KOPT-K1 (cell line): Measurements from ENCODE around the gene PHLPP1.

Experiments
- H3K27ac ChIP-seq: fragments of 200-600 bp; sonication (generic); 2 replicates; pipeline ENCODE4 v1.5.1; 2016; ENCODE audit warnings: antibody characterized with exemption, mild to moderate bottlenecking, low read depth, low read length; ENCODE audit not compliant: poor library complexity, severe bottlenecking
- H3K36me3 ChIP-seq: fragments of 200-600 bp; sonication (generic); 2 replicates; pipeline ENCODE4 v1.5.1; 2017; ENCODE audit warnings: antibody characterized with exemption, mild to moderate bottlenecking, low read length, moderate library complexity; ENCODE audit not compliant: insufficient read depth
- H3K9me3 ChIP-seq: fragments of 200-600 bp; sonication (generic); 2 replicates; pipeline ENCODE4 v1.5.1; 2017; ENCODE audit warnings: antibody characterized with exemption, low read length, mild to moderate bottlenecking; ENCODE audit not compliant: insufficient read depth, poor library complexity, severe bottlenecking

The PHLPP1 gene

GRCh38 chr18:62991389-62991788 is 276.0 kb downstream of the PHLPP1 start:
- H3K27ac ChIP-seq, result no peak overlapping the region

DNA sequence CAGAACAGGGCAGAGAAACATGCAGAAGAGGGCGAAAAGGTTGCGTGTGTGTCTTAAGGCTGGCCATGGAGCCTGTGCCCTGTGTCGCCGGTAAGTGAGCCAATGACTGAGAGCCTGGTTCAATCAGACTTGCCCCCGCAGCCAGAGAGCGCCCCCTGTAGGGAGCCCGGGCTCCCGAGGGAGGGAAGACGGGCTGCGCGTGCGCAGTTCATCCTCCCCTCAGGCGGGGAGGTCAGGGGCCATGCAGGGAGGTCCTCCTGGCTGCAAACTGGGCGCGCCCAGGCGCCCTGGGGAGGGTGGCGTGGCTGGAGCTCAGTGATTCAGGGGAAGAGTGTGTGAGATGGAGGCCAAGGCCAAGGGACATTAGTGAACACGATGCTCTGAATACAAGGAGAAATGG is 276.6 kb downstream of the PHLPP1 start:
- no peaks in the 10 kb centered on the region for H3K36me3 ChIP-seq
- H3K9me3 ChIP-seq, result no peaks in the 10 kb centered on the region
- no peak overlapping the region for H3K27ac ChIP-seq

More at GRCh38 chr18:62991389-62991788, 276.0 kb downstream of the PHLPP1 start:
- Histone ChIP-seq H3K9me3 (no peaks in the 10 kb centered on the region), H3K36me3 (no peaks in the 10 kb centered on the region)

DNA sequence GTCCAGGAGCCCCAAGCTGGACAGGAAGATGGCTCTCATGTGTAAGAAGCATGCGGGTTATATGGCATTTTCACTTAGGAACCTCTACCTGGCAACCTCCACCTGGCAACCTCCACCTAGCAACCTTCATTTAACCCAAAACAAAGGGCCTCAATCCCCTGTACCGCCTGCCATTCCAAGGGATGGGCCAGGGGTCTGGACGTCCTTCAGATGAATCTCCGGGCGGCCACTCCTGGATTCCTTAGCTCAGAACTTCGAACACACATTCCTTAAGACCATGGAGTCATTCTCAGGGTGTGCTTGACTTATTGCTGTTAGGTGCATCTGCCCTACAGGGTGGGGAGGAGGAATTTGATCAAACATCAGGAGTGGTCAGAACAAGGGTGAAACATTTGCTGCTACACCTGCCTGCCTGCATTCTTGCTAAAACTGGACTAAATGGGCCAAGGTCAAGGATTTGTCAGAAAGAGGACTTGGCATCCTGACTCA is 277.6 kb downstream of the PHLPP1 start:
- no peaks in the 10 kb centered on the region for H3K9me3 ChIP-seq
- H3K36me3 ChIP-seq, result no peaks in the 10 kb centered on the region
- no peak overlapping the region for H3K27ac ChIP-seq

- no peak overlapping the region for H3K27ac ChIP-seq
- H3K36me3 ChIP-seq, result no peaks in the 10 kb centered on the region
- H3K9me3 ChIP-seq, result no peaks in the 10 kb centered on the region
Observed at GRCh38 chr18:62996566-62996965, 281.2 kb downstream of the PHLPP1 start.

GRCh38 chr18:62997076-62997475 is 281.7 kb downstream of the PHLPP1 start:
- Histone ChIP-seq H3K27ac (no peak overlapping the region), H3K36me3 (no peaks in the 10 kb centered on the region), H3K9me3 (no peaks in the 10 kb centered on the region)

- Histone ChIP-seq H3K9me3 (no peaks in the 10 kb centered on the region), H3K36me3 (no peaks in the 10 kb centered on the region), H3K27ac (no peak overlapping the region)
Observed at GRCh38 chr18:62998443-62998842, 283.1 kb downstream of the PHLPP1 start.

DNA sequence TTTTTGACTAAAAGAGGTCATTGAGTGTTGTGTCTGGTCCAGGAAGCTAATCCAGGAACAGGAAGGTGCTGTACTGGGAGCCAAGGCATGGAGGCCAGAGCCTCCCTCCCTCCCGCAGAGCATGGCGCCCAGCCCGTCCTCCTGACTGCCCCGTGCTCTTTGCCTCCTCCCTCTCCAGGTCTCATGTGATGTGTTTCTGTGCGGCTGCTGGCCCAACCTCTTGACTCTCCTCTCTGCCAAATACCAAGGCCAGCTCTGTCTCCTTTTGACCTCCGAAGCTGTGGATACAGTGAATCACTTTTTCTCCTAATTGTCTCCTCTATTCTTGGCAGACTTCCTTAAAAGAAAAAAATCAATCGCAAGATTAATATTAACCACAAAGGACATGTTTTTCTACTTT is 284.1 kb downstream of the PHLPP1 start:
- Histone ChIP-seq H3K27ac (no peak overlapping the region), H3K9me3 (no peaks in the 10 kb centered on the region), H3K36me3 (no peaks in the 10 kb centered on the region)

GRCh38 chr18:62999921-63000320 is 284.6 kb downstream of the PHLPP1 start:
- H3K36me3 ChIP-seq, result no peaks in the 10 kb centered on the region
- no peak overlapping the region for H3K27ac ChIP-seq
- H3K9me3 ChIP-seq, result no peaks in the 10 kb centered on the region

GRCh38 chr18:63000839-63001238 is 285.5 kb downstream of the PHLPP1 start:
- H3K36me3 ChIP-seq, result no peaks in the 10 kb centered on the region
- no peak overlapping the region for H3K27ac ChIP-seq
- H3K9me3 ChIP-seq, result no peaks in the 10 kb centered on the region

- Histone ChIP-seq H3K27ac (no peak overlapping the region), H3K9me3 (no peaks in the 10 kb centered on the region), H3K36me3 (no peaks in the 10 kb centered on the region)
Observed at GRCh38 chr18:63001861-63002260, 286.5 kb downstream of the PHLPP1 start.

DNA sequence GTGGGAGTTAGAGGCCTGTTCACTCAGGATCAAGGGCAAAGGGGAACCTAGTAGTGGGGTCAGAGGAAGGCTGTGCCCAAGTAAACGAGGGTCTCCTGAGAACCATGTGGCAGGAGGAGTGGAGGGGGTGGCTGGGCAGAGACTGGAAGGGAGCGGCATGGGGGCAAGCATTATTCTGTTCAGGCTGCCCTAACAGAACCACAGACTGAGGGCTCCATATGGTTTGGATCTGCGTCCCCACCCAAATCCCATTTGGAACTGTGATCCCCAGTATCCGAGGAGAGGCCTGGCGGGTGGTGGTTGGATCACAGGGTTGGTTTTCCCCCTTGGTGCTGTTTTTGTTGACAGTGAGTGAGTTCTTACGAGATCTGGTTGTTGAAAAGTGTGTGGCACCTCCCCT is 287.0 kb downstream of the PHLPP1 start:
- Histone ChIP-seq H3K36me3 (no peaks in the 10 kb centered on the region), H3K9me3 (no peaks in the 10 kb centered on the region), H3K27ac (no peak overlapping the region)

GRCh38 chr18:63002803-63003445 is 287.6 kb downstream of the PHLPP1 start:
- H3K27ac ChIP-seq, result no peak overlapping the region
- H3K9me3 ChIP-seq, result no peaks in the 10 kb centered on the region
- H3K36me3 ChIP-seq, result no peaks in the 10 kb centered on the region

GRCh38 chr18:63003899-63004298 is 288.6 kb downstream of the PHLPP1 start:
- H3K27ac ChIP-seq, result no peak overlapping the region
- no peaks in the 10 kb centered on the region for H3K9me3 ChIP-seq

DNA sequence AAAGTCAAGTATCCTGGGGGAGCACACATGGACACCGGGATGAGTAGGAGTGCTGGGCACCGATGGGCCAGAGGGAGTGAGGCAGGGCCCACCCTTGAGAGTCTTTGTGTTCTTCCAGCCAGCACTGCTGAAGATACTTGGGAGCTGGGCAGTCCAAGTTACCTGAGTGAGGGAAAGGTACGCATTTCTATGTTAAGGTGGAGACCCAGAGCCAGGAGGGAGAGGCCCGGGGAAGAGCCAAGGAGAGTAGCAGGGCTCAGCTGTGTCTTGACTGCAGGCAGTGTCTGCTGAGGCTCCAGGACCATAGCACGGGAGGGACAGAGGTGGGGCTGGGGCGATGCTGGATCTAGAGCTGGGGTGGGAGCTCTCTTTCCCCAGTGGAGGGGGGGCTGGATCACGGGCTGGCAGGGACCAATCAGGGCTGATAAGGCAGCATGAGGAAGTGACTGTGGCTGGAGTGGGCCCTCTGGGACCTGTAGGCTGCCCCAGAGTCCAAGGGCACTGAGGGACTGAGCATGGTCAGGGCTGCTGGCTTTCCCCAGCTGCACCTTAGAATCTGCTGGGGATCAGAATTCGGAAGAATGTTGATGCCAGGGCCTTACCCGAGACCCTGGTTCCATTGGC is 289.2 kb downstream of the PHLPP1 start:
- no peaks in the 10 kb centered on the region for H3K9me3 ChIP-seq
- no peak overlapping the region for H3K27ac ChIP-seq
- no peaks in the 10 kb centered on the region for H3K36me3 ChIP-seq

More at GRCh38 chr18:63003899-63004298, 288.6 kb downstream of the PHLPP1 start:
- H3K36me3 ChIP-seq, result no peaks in the 10 kb centered on the region

GRCh38 chr18:63005306-63005705 is 290.0 kb downstream of the PHLPP1 start:
- Histone ChIP-seq H3K27ac (no peak overlapping the region), H3K9me3 (no peaks in the 10 kb centered on the region), H3K36me3 (no peaks in the 10 kb centered on the region)

GRCh38 chr18:63007231-63007630 is 291.9 kb downstream of the PHLPP1 start:
- Histone ChIP-seq H3K9me3 (no peaks in the 10 kb centered on the region), H3K27ac (no peak overlapping the region), H3K36me3 (no peaks in the 10 kb centered on the region)
